HL-60 (cell line): Measurements from ENCODE around the gene FGF14.

Source experiments
- GABPA ChIP-seq: IDR thresholded peaks from 2 replicates; pipeline ENCODE4 v1.6.1; 2012; ENCODE audit warnings: low read depth
- POLR2AphosphoS5 ChIP-seq: IDR thresholded peaks from 2 replicates; pipeline ENCODE4 v1.6.1; 2012; ENCODE audit warnings: low read depth
- TF ChIP-seq, protein P1 (sequence below): IDR thresholded peaks from one replicate; pipeline ENCODE4 v1.5.1; 2011; ENCODE audit warnings: low read length, control low read depth, inconsistent platforms; ENCODE audit not compliant: insufficient read depth
- TF ChIP-seq, protein P2 (sequence below): IDR thresholded peaks from 2 replicates; pipeline ENCODE4 v1.6.1; 2012; ENCODE audit warnings: low read depth; ENCODE audit not compliant: insufficient replicate concordance

DNA sequence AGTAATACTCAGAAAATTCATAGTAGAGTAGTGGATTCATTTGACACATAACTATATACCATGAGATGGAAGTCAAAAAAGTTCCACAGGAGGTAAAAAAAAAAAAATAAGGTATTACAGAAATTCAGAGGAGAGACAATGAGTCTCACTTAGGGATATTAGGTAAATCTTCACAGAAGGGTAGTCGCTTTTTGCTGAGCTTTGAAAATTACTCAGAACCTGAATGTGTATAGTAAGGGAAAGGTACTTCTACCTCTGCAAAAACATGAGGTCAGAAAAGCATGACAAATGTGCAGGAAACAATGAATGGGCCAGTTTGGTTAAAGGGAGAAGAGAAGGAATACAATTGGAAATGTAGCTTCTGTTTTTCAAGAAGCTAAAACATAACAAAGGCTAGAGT is 698.8 kb downstream of the FGF14 start:
- TF ChIP-seq, protein P1, sequence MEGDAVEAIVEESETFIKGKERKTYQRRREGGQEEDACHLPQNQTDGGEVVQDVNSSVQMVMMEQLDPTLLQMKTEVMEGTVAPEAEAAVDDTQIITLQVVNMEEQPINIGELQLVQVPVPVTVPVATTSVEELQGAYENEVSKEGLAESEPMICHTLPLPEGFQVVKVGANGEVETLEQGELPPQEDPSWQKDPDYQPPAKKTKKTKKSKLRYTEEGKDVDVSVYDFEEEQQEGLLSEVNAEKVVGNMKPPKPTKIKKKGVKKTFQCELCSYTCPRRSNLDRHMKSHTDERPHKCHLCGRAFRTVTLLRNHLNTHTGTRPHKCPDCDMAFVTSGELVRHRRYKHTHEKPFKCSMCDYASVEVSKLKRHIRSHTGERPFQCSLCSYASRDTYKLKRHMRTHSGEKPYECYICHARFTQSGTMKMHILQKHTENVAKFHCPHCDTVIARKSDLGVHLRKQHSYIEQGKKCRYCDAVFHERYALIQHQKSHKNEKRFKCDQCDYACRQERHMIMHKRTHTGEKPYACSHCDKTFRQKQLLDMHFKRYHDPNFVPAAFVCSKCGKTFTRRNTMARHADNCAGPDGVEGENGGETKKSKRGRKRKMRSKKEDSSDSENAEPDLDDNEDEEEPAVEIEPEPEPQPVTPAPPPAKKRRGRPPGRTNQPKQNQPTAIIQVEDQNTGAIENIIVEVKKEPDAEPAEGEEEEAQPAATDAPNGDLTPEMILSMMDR, result no peak
- TF ChIP-seq, protein P2, sequence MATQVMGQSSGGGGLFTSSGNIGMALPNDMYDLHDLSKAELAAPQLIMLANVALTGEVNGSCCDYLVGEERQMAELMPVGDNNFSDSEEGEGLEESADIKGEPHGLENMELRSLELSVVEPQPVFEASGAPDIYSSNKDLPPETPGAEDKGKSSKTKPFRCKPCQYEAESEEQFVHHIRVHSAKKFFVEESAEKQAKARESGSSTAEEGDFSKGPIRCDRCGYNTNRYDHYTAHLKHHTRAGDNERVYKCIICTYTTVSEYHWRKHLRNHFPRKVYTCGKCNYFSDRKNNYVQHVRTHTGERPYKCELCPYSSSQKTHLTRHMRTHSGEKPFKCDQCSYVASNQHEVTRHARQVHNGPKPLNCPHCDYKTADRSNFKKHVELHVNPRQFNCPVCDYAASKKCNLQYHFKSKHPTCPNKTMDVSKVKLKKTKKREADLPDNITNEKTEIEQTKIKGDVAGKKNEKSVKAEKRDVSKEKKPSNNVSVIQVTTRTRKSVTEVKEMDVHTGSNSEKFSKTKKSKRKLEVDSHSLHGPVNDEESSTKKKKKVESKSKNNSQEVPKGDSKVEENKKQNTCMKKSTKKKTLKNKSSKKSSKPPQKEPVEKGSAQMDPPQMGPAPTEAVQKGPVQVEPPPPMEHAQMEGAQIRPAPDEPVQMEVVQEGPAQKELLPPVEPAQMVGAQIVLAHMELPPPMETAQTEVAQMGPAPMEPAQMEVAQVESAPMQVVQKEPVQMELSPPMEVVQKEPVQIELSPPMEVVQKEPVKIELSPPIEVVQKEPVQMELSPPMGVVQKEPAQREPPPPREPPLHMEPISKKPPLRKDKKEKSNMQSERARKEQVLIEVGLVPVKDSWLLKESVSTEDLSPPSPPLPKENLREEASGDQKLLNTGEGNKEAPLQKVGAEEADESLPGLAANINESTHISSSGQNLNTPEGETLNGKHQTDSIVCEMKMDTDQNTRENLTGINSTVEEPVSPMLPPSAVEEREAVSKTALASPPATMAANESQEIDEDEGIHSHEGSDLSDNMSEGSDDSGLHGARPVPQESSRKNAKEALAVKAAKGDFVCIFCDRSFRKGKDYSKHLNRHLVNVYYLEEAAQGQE, result no peak
- TF ChIP-seq POLR2AphosphoS5, result no peak
- TF ChIP-seq GABPA, result no peak
